ENCODE measurements around the gene ARPP21. TPM values are rescaled to one million over a fixed set of nuclear protein-coding genes. Genes with fewer than 3 reads are reported as not detected.

Gene ARPP21
- polyA plus RNA-seq, 1 donor (not counting 4 experiments of a cell fraction or from before 2014, with no cell fraction given) = not detected

- H3K9me1 ChIP-seq (ENCODE audit: control insufficient read depth, extremely low read depth, insufficient read depth, low read length) = no peaks in the 10 kb centered on the region
- H3K9me3 ChIP-seq (ENCODE audit: control insufficient read depth, low read depth, low read length) = no peaks in the 10 kb centered on the region
- no peak overlapping the region for H3K27ac ChIP-seq (ENCODE audit: control insufficient read depth, insufficient read depth, low read length)
- no peak overlapping the region for H3K4me3 ChIP-seq (ENCODE audit: control insufficient read depth in 2 of 3, extremely low read depth in 1 of 3, insufficient read depth in 2 of 3, low read depth in 1 of 3, low read length in 3 of 3)
- FAIRE-seq (no peak), DNase-seq (ENCODE audit: low read depth, low spot score) (no peak)
- dilution Hi-C loops (cut with MboI; ENCODE audit: extremely low pct_ligation_motif_present, low sequenced_read_pairs) = no loop called here
- H3K36me3 ChIP-seq (ENCODE audit: control insufficient read depth in 2 of 2, extremely low read depth in 1 of 2, insufficient read depth in 2 of 2, low read length in 2 of 2) = no peaks in the 10 kb centered on the region
- H3K79me2 ChIP-seq (ENCODE audit: control insufficient read depth, insufficient read depth, low read length) = no peaks in the 10 kb centered on the region
- H2AFZ ChIP-seq (ENCODE audit: control insufficient read depth, low read length) = no peak overlapping the region
- H3K27me3 ChIP-seq (ENCODE audit: control insufficient read depth, extremely low read depth, insufficient read depth, low read length) = peaks cover 22% of the 10 kb centered on the region
- H4K20me1 ChIP-seq (ENCODE audit: control insufficient read depth, extremely low read depth, insufficient read depth, low read length) = no peaks in the 10 kb centered on the region
- no peaks in the 10 kb centered on the region for H3K4me1 ChIP-seq (ENCODE audit: control insufficient read depth, extremely low read depth, insufficient read depth, low read length)
- H3K4me2 ChIP-seq (ENCODE audit: control insufficient read depth, extremely low read depth, insufficient read depth, low read depth, low read length) = no peak overlapping the region
- TF ChIP-seq CTCF (optimal IDR thresholded peaks at IDR 0.05 in 1 of 3, IDR thresholded peaks at IDR 0.05 in 1 of 3, conservative IDR thresholded peaks at IDR 0.05 in 1 of 3; ENCODE audit: extremely low read depth in 1 of 3, insufficient read depth in 2 of 3, low read length in 3 of 3) = no peak
- TF ChIP-seq EZH2 (IDR thresholded peaks at IDR 0.05; ENCODE audit: low read length) = no peak
- no peak overlapping the region for H3K9ac ChIP-seq (ENCODE audit: control insufficient read depth, extremely low read depth, insufficient read depth, low read length)
Measured at GRCh38 chr3:35638251-35638979, 910 bp upstream of the ARPP21 start.

- H3K9me1 ChIP-seq (ENCODE audit: control insufficient read depth, extremely low read depth, insufficient read depth, low read length) = no peaks in the 10 kb centered on the region
- dilution Hi-C loops (cut with MboI; ENCODE audit: extremely low pct_ligation_motif_present, low sequenced_read_pairs) = no loop called here
- no peaks in the 10 kb centered on the region for H3K4me1 ChIP-seq (ENCODE audit: control insufficient read depth, extremely low read depth, insufficient read depth, low read length)
- no peak overlapping the region for H3K4me2 ChIP-seq (ENCODE audit: control insufficient read depth, extremely low read depth, insufficient read depth, low read depth, low read length)
- DNase-seq (ENCODE audit: low read depth, low spot score) (no peak), FAIRE-seq (no peak)
- no peak overlapping the region for H2AFZ ChIP-seq (ENCODE audit: control insufficient read depth, low read length)
- H3K36me3 ChIP-seq (ENCODE audit: control insufficient read depth in 2 of 2, extremely low read depth in 1 of 2, insufficient read depth in 2 of 2, low read length in 2 of 2) = no peaks in the 10 kb centered on the region
- no peak overlapping the region for H3K9ac ChIP-seq (ENCODE audit: control insufficient read depth, extremely low read depth, insufficient read depth, low read length)
- H3K4me3 ChIP-seq (ENCODE audit: control insufficient read depth in 2 of 3, extremely low read depth in 1 of 3, insufficient read depth in 2 of 3, low read depth in 1 of 3, low read length in 3 of 3) = no peak overlapping the region
- H3K9me3 ChIP-seq (ENCODE audit: control insufficient read depth, low read depth, low read length) = no peaks in the 10 kb centered on the region
- H3K27ac ChIP-seq (ENCODE audit: control insufficient read depth, insufficient read depth, low read length) = no peak overlapping the region
- TF ChIP-seq CTCF (optimal IDR thresholded peaks at IDR 0.05 in 1 of 3, IDR thresholded peaks at IDR 0.05 in 1 of 3, conservative IDR thresholded peaks at IDR 0.05 in 1 of 3; ENCODE audit: extremely low read depth in 1 of 3, insufficient read depth in 2 of 3, low read length in 3 of 3) = no peak
- TF ChIP-seq EZH2 (IDR thresholded peaks at IDR 0.05; ENCODE audit: low read length) = no peak
- no peaks in the 10 kb centered on the region for H3K79me2 ChIP-seq (ENCODE audit: control insufficient read depth, insufficient read depth, low read length)
- H4K20me1 ChIP-seq (ENCODE audit: control insufficient read depth, extremely low read depth, insufficient read depth, low read length) = no peaks in the 10 kb centered on the region
- peaks cover 22% of the 10 kb centered on the region for H3K27me3 ChIP-seq (ENCODE audit: control insufficient read depth, extremely low read depth, insufficient read depth, low read length)
Measured at GRCh38 chr3:35638980-35639253, 408 bp upstream of the ARPP21 start.
